ENCODE measurements around the gene SLC35F2.

- no peak for TF ChIP-seq CTCF (conservative IDR thresholded peaks at IDR 0.05; ENCODE audit: low read length)
- TF ChIP-seq EZH2phosphoT487 (IDR thresholded peaks at IDR 0.05; ENCODE audit: borderline replicate concordance): no peak
Observed at GRCh38 chr11:107824668-107825369, 33.8 kb downstream of the SLC35F2 start.

Measured in Loucy (cell line).